B cell (primary cell): ENCODE results near the gene TNFRSF25. TPM values are rescaled to one million over a fixed set of nuclear protein-coding genes. Genes with fewer than 3 reads are reported as not detected.
A peak's percentile ranks its signal among the peaks of the same experiment; 100 is the strongest.

ENCODE experiments used
- ATAC-seq: fragments of 200-7000 bp; cut with Tn5 transposase; one replicate; pipeline ENCODE4 v1.10.0; 2021; ENCODE audit warnings: low read depth, mild to moderate bottlenecking, moderate number of reproducible peaks, moderate library complexity
- CTCF ChIA-PET: fragments of 350-600 bp; sonication (Branson Sonifier 250); formaldehyde crosslinking; loops from one replicate; lab custom pipeline; 2021; ENCODE audit warnings: antibody characterized with exemption, inconsistent platforms; lab: Charles Lee
- POLR2A ChIA-PET: fragments of 350-600 bp; sonication (Branson Sonifier 250); formaldehyde crosslinking; loops from one replicate; lab custom pipeline; 2021; ENCODE audit warnings: antibody characterized with exemption; lab: Charles Lee
- DNase-seq: peaks from one replicate; pipeline ENCODE4 v3.0.0; 2013
- H2AFZ ChIP-seq: 2 replicates; pipeline ENCODE4 v1.6.1; 2012; ENCODE audit warnings: mild to moderate bottlenecking, low read depth, low read length; ENCODE audit not compliant: insufficient read depth, poor library complexity, severe bottlenecking
- H3K27ac ChIP-seq, 2 donors: 1 replicate in 1 of 2; 2 replicates in 1 of 2; pipeline ENCODE4 v1.5.1; 2012 to 2013; ENCODE audit warnings: low read length in 2 of 2, mild to moderate bottlenecking in 2 of 2, moderate library complexity in 1 of 2
- H3K27me3 ChIP-seq, 4 experiments: fragments of 200-600 bp in 1 of 4; sonication (generic) in 1 of 4; replicated peaks in 1 of 4; 1 replicate in 2 of 4; 2 replicates in 2 of 4; pipeline versions ENCODE4 v1.6.1 to v1.7.0; 2013 to 2016; ENCODE audit warnings: low read length in 3 of 4, mild to moderate bottlenecking in 2 of 4, mixed read lengths in 1 of 4, moderate library complexity in 1 of 4; ENCODE audit not compliant: insufficient read depth in 4 of 4, control insufficient read depth in 3 of 4; ENCODE audit errors: control extremely low read depth in 1 of 4
- H3K36me3 ChIP-seq, 2 experiments: replicated peaks in 1 of 2; 1 replicate in 1 of 2; 2 replicates in 1 of 2; pipeline versions ENCODE4 v1.6.1 to v1.7.1; 2013; ENCODE audit warnings: low read length in 1 of 2; ENCODE audit not compliant: insufficient read depth in 2 of 2, control insufficient read depth in 1 of 2; ENCODE audit errors: control extremely low read depth in 1 of 2, extremely low read depth in 1 of 2
- H3K4me1 ChIP-seq, 2 donors: fragments of 200-600 bp in 1 of 2; sonication (generic) in 1 of 2; 1 replicate in 1 of 2; 2 replicates in 1 of 2; pipeline versions ENCODE4 v1.5.1 to v1.6.1; 2013 to 2017; ENCODE audit warnings: low read length in 2 of 2; ENCODE audit not compliant: control insufficient read depth in 2 of 2, insufficient read depth in 2 of 2
- H3K4me2 ChIP-seq: replicated peaks from 2 replicates; pipeline ENCODE3; 2012; ENCODE audit warnings: mild to moderate bottlenecking, low read depth, low read length; ENCODE audit not compliant: poor library complexity, severe bottlenecking
- H3K4me3 ChIP-seq, 5 experiments: fragments of 200-600 bp in 1 of 5; sonication (generic) in 1 of 5; 1 replicate in 3 of 5; 2 replicates in 2 of 5; pipeline versions ENCODE4 v1.5.1 to v1.7.0; 2011 to 2016; ENCODE audit warnings: low read length in 4 of 5, mild to moderate bottlenecking in 4 of 5, low read depth in 2 of 5, control low read depth in 1 of 5, moderate library complexity in 1 of 5; ENCODE audit not compliant: insufficient read depth in 1 of 5; ENCODE audit errors: control extremely low read depth in 1 of 5, extremely low read depth in 1 of 5
- H3K79me2 ChIP-seq: fragments of 200-600 bp; sonication (generic); one replicate; pipeline ENCODE4 v1.6.0; 2016; ENCODE audit warnings: low read length; ENCODE audit not compliant: control insufficient read depth, insufficient read depth
- H3K9ac ChIP-seq: fragments of 200-600 bp; sonication (generic); 2 replicates; pipeline ENCODE4 v1.6.1; 2017; ENCODE audit warnings: mild to moderate bottlenecking, low read length, moderate library complexity
- H3K9me3 ChIP-seq, 3 donors: one replicate each; pipeline versions ENCODE4 v1.6.1 to v1.7.1; 2013; ENCODE audit warnings: low read length in 2 of 3; ENCODE audit not compliant: control insufficient read depth in 2 of 3, insufficient read depth in 1 of 3; ENCODE audit errors: control extremely low read depth in 1 of 3
- H4K20me1 ChIP-seq: 2 replicates; pipeline ENCODE4 v1.6.0; 2012; ENCODE audit warnings: mild to moderate bottlenecking, low read length; ENCODE audit not compliant: insufficient read depth, control insufficient read depth, poor library complexity, severe bottlenecking
- H3K27ac Mint-ChIP-seq: one replicate; pipeline ENCODE4 v1.8.0; 2021; ENCODE audit warnings: mixed read lengths
- H3K27me3 Mint-ChIP-seq: one replicate; pipeline ENCODE4 v1.8.0; 2021; ENCODE audit warnings: mixed read lengths
- H3K4me1 Mint-ChIP-seq: one replicate; pipeline ENCODE4 v1.8.0; 2021; ENCODE audit warnings: mixed read lengths
- H3K4me3 Mint-ChIP-seq: one replicate; pipeline ENCODE4 v1.8.0; 2021; ENCODE audit warnings: mixed read lengths
- H3K9me3 Mint-ChIP-seq: one replicate; pipeline ENCODE4 v1.8.0; 2022; ENCODE audit warnings: mixed read lengths; ENCODE audit not compliant: insufficient read depth
- CTCF ChIP-seq: fragments of 200-600 bp; IDR thresholded peaks from one replicate; pipeline ENCODE4 v1.8.0; 2022; ENCODE audit warnings: antibody characterized with exemption, mild to moderate bottlenecking
- EZH2 ChIP-seq: IDR thresholded peaks from 2 replicates; pipeline ENCODE4 v1.6.1; 2012; ENCODE audit warnings: borderline replicate concordance, low read depth, mild to moderate bottlenecking, moderate library complexity, low read length; ENCODE audit not compliant: insufficient read depth, poor library complexity, severe bottlenecking
- WGBS: methylation state at CpG from one replicate; pipeline ENCODE4 v1.1.5; 2013; ENCODE audit warnings: missing lambda C conversion rate; ENCODE audit not compliant: insufficient coverage; 5-methylcytosine and 5-hydroxymethylcytosine counted together
- intact Hi-C: fragments of 100-400 bp; cut with micrococcal nuclease; formaldehyde crosslinking; loops from one replicate; pipeline ENCODE4 v1.10.0; 2022
- polyA plus RNA-seq: library from polyadenylated mRNA; depleted of rRNA; stranded (reverse); fragments of >200 nt; gene quantifications from 2 replicates; pipeline ENCODE4 v1.2.3, GENCODE V29; 2012
- total RNA-seq, 2 donors: library from RNA; stranded (reverse); fragments of 120-200 nt in 1 of 2; gene quantifications; 1 replicate in 1 of 2; 2 replicates in 1 of 2; pipeline versions ENCODE4 v1.2.3 to v1.2.4, GENCODE V29; 2013 to 2022

TNFRSF25 gene
- total and polyA plus RNA-seq, 2 donors (not counting 1 experiment from before 2014, with no cell fraction given) = 2.6 to 7.1 TPM

- Histone ChIP-seq H3K4me3 (peak overlapping the region in 3 of 5 experiments; percentile 1 to 37 (median 30)), H4K20me1 (no peaks in the 10 kb centered on the region), H3K36me3 (no peaks in the 10 kb centered on the region), H3K79me2 (no peaks in the 10 kb centered on the region), H3K27me3 (peaks cover 0 to 67% (median 32%) of the 10 kb centered on the region in 4 experiments), H2AFZ (peak overlapping the region; percentile 69), H3K27ac (no peak overlapping the region), H3K4me1 (peaks cover 27 to 43% of the 10 kb centered on the region in 2 donors), H3K4me2 (peak overlapping the region; percentile 77), H3K9me3 (peaks cover 0 to 12% (median 0%) of the 10 kb centered on the region in 3 donors), H3K9ac (peak overlapping the region; percentile 25)
- Mint-ChIP-seq H3K9me3 (no peaks in the 10 kb centered on the region), H3K4me1 (peaks cover 15% of the 10 kb centered on the region), H3K4me3 (peak overlapping the region; percentile 79), H3K27me3 (peaks cover 43% of the 10 kb centered on the region), H3K27ac (no peak overlapping the region)
- ATAC-seq (peak; percentile 69), DNase-seq (peak; percentile 73)
- TF ChIP-seq CTCF = peak; percentile 86
- no peak for TF ChIP-seq EZH2
- 9% methylated on average over 23 of the region's 24 CpGs for WGBS
- intact Hi-C loops = no loop called here
- ChIA-PET CTCF (interaction anchor here (0.6 to 6.1 kb wide), 17 partner anchors 9 to 222 kb away, joined by 3 to 53 read pairs (median 4); partner anchors contain the start of gene PLEKHG5), POLR2A (no interaction called here)
Observed at GRCh38 chr1:6423321-6423999, 42.5 kb downstream of the TNFRSF25 start.

GRCh38 chr1:6421266-6421665 lies 44.7 kb downstream of the TNFRSF25 start:
- peaks cover 0 to 78% (median 41%) of the 10 kb centered on the region in 4 experiments for H3K27me3 ChIP-seq
- H3K4me2 ChIP-seq = no peak overlapping the region
- no peaks in the 10 kb centered on the region for H4K20me1 ChIP-seq
- H2AFZ ChIP-seq = no peak overlapping the region
- H3K79me2 ChIP-seq = no peaks in the 10 kb centered on the region
- ATAC-seq = no peak
- no peak overlapping the region for H3K9ac ChIP-seq
- CTCF ChIA-PET = interaction anchor here (1.1 to 6.1 kb wide), 2 partner anchors 9 to 18 kb away, joined by 5 to 53 read pairs; no protein-coding TSS in a partner anchor
- POLR2A ChIA-PET = no interaction called here
- peaks cover 42% of the 10 kb centered on the region for H3K27me3 Mint-ChIP-seq
- H3K4me3 Mint-ChIP-seq = no peak overlapping the region
- H3K9me3 Mint-ChIP-seq = no peaks in the 10 kb centered on the region
- no peak for TF ChIP-seq EZH2
- TF ChIP-seq CTCF = no peak
- no peak overlapping the region for H3K27ac Mint-ChIP-seq
- DNase-seq = no peak
- 50% methylated on average over 2 of the region's 4 CpGs for WGBS
- H3K9me3 ChIP-seq = peaks cover 0 to 12% (median 0%) of the 10 kb centered on the region in 3 donors
- no peak overlapping the region for H3K27ac ChIP-seq
- H3K4me1 ChIP-seq = peaks cover 27 to 43% of the 10 kb centered on the region in 2 donors
- no peaks in the 10 kb centered on the region for H3K36me3 ChIP-seq
- peaks cover 15% of the 10 kb centered on the region for H3K4me1 Mint-ChIP-seq
- intact Hi-C loops = no loop called here
- H3K4me3 ChIP-seq = no peak overlapping the region
